Choroid plexus epithelial cell (primary cell): ENCODE results near the gene MYOCD.

ENCODE experiments used
- DNase-seq: peaks from one replicate; pipeline ENCODE4 v3.0.0-alpha.2; 2010; ENCODE audit warnings: low read depth
- H3K4me3 ChIP-seq: 2 replicates; pipeline ENCODE4 v1.5.1; 2011; ENCODE audit warnings: low read depth, mild to moderate bottlenecking, control low read depth, low read length, moderate library complexity
- CTCF ChIP-seq: conservative IDR thresholded peaks from 2 replicates; pipeline ENCODE4 v1.5.1; 2011; ENCODE audit warnings: low read depth, mild to moderate bottlenecking, control low read depth, inconsistent platforms, low read length, moderate library complexity

The MYOCD gene

GRCh38 chr17:12642034-12642433 lies 23.7 kb upstream of the MYOCD start:
- no peak for TF ChIP-seq CTCF

GRCh38 chr17:12643822-12644221 lies 21.9 kb upstream of the MYOCD start:
- no peak for DNase-seq
- H3K4me3 ChIP-seq: no peak overlapping the region

More at GRCh38 chr17:12642034-12642433, 23.7 kb upstream of the MYOCD start:
- no peak for DNase-seq
- H3K4me3 ChIP-seq: no peak overlapping the region

GRCh38 chr17:12644623-12645022 lies 21.1 kb upstream of the MYOCD start:
- no peak for TF ChIP-seq CTCF
- DNase-seq: no peak
- no peak overlapping the region for H3K4me3 ChIP-seq

More at GRCh38 chr17:12643822-12644221, 21.9 kb upstream of the MYOCD start:
- TF ChIP-seq CTCF: no peak

- DNase-seq: no peak
- H3K4me3 ChIP-seq: no peak overlapping the region
- TF ChIP-seq CTCF: no peak
These were observed 18.8 kb upstream of the MYOCD start for GRCh38 chr17:12646761-12647422.

- no peak for TF ChIP-seq CTCF
- DNase-seq: no peak
- no peak overlapping the region for H3K4me3 ChIP-seq
These were observed 17.2 kb upstream of the MYOCD start for GRCh38 chr17:12648498-12648897.

GRCh38 chr17:12655936-12656335 lies 9.8 kb upstream of the MYOCD start:
- DNase-seq: no peak
- no peak overlapping the region for H3K4me3 ChIP-seq
- no peak for TF ChIP-seq CTCF

GRCh38 chr17:12656354-12656753 lies 9.3 kb upstream of the MYOCD start:
- TF ChIP-seq CTCF: no peak
- no peak overlapping the region for H3K4me3 ChIP-seq
- DNase-seq: no peak
